GM12875 (cell line): Measurements from ENCODE around the gene PVALB.

ENCODE experiments used
- H3K4me3 ChIP-seq: one replicate; pipeline ENCODE4 v1.5.1; 2011; ENCODE audit warnings: low read depth, low read length, control low read depth
- CTCF ChIP-seq: IDR thresholded peaks from 2 replicates; pipeline ENCODE4 v1.5.1; 2011; ENCODE audit warnings: low read depth, mild to moderate bottlenecking, control low read depth, inconsistent platforms, low read length, moderate library complexity, borderline replicate concordance; ENCODE audit not compliant: insufficient read depth

Gene PVALB

GRCh38 chr22:36831717-36832116, 14.9 kb upstream of the PVALB start:
- no peak for TF ChIP-seq CTCF

GRCh38 chr22:36831206-36831605, 14.4 kb upstream of the PVALB start:
- TF ChIP-seq CTCF: no peak
- H3K4me3 ChIP-seq: no peak overlapping the region

More at GRCh38 chr22:36831717-36832116, 14.9 kb upstream of the PVALB start:
- H3K4me3 ChIP-seq: no peak overlapping the region

- TF ChIP-seq CTCF: no peak
- H3K4me3 ChIP-seq: no peak overlapping the region
Measured at GRCh38 chr22:36830601-36831000, 13.8 kb upstream of the PVALB start.

- TF ChIP-seq CTCF: no peak
- H3K4me3 ChIP-seq: no peak overlapping the region
Measured at GRCh38 chr22:36829370-36830002, 12.7 kb upstream of the PVALB start.

- no peak for TF ChIP-seq CTCF
- H3K4me3 ChIP-seq: no peak overlapping the region
Measured at GRCh38 chr22:36828815-36829214, 12.0 kb upstream of the PVALB start.

- no peak for TF ChIP-seq CTCF
- no peak overlapping the region for H3K4me3 ChIP-seq
Measured at GRCh38 chr22:36826262-36826661, 9.4 kb upstream of the PVALB start.

GRCh38 chr22:36824655-36825054, 7.8 kb upstream of the PVALB start:
- TF ChIP-seq CTCF: no peak
- H3K4me3 ChIP-seq: no peak overlapping the region
